Activated gamma-delta T cell treated with anti-CD3 and anti-CD28 coated beads, Interleukin-2, amount 50 U/mL, for 16 hours (primary cell): ENCODE data around the gene PAX5.

ENCODE experiments used
- DNase-seq: peaks from one replicate; pipeline ENCODE4 v3.0.0-alpha.2; 2020; ENCODE audit warnings: low read depth

Gene PAX5

DNA sequence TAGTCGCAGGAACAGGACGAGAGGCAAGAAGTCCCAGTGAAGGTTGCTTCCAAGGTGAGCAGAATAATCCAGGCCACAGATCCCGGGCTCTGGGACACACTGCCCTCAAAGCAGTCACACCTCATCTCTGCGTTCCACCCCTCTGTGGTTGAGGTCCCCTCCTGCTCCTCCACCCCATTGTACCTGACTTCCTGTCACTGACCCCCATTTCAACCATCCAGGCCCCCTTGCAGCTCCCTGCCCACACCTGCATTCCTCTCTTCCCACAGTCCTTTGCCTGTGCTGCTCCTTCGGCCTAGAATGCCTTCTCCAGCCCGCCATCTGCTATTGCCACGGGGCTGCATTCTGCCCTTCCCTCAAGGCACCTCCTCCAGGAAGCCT lies 73.5 kb downstream of the PAX5 start:
- DNase-seq = no peak

DNA sequence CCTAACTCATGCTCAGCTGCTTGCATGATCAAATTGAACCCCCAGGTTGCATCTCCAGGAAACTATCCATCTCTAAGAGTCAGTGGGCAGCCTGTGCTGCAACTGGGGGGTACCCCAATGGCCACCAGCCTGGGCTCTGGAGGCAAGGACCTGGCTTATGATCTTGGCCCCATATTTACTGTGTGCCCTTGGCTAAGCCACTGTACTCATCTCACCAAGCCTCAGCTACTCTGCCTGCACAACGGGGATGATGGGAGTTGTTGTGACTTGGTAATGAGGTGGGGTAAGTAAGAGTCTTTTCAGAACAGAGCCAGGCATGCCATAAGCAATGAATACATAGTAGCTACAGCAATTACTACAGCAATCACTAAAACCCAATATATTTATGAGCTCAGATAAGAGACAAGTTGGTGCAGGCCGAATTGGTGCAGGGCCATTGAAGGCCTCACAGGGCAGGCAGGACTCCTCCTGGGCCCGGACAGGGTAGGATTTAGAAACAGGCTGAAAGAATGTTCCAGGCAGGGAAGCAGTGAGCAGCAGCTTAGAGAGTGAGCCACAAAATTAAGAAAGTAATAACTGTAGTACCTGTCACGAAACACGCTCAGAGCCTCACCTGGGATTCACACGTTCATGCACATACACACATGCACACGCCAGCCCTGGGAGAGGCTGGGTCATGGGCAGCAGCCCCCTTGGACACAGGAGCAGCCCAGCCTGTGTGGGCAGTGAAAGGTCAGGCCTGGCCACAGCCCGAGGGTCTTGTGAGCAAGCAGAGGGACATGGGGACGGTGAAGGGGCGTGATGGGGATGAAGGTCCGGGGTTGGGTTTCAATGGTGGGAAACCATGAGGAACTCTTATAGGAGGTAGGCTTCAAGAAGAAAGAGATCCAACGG lies 74.1 kb downstream of the PAX5 start:
- DNase-seq = no peak

DNA sequence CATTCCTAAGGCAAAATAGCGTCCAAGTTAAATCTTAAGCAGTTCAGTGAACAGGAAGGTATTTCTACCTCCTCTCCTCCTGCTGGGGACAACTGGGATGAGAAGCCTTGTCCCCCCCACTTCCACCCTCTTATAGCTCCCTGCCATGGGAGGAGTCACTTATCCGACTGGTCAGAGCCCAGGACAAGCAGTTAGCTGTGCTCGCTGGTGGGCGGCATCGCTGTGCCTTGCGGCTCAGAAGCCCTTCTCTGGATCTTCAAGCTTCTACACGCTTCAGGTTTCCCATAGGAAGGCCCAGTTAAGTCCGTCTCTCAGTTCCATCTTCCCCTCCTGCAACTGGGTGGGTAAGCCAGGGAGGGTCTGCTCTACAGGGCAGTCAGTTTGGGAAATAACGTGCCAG lies 77.2 kb downstream of the PAX5 start:
- DNase-seq = no peak

DNA sequence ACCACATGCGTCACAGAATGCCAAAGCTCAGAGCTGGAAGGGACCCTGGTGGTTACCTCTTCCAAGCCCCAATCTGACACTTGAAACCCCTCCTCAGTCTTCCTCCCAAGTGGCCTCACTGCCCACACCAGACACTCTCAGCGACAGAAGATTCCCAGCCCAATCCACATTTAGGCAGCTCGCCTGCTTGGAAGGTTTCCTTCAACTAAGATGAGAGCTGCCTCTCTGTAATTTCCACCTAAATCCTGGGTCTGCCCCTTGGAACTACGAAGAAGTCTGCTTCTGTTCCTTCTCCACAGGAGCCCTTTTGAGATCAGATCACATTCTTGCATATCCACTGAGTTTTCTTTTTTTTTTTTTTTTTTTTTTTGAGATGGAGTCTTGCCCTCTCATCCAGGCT lies 83.7 kb downstream of the PAX5 start:
- no peak for DNase-seq

DNA sequence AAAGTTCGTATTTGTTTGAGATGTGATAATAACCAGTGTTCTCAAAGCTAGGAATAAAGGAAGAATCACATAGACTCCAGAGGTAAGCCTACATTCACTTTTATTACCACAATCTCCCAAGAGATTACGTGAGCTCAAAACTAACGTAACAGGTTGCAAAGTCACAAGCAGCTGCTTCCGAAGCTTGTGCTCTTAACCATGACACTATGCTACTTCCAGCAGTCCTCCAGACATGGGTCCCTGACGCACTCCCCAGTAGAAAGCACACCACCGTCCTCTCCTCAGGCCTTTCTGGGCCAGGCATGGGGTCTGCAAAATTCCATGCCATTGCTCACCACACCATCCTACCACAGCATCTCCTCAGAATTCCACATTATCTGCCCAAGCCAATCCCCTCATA lies 84.6 kb downstream of the PAX5 start:
- DNase-seq = no peak

DNA sequence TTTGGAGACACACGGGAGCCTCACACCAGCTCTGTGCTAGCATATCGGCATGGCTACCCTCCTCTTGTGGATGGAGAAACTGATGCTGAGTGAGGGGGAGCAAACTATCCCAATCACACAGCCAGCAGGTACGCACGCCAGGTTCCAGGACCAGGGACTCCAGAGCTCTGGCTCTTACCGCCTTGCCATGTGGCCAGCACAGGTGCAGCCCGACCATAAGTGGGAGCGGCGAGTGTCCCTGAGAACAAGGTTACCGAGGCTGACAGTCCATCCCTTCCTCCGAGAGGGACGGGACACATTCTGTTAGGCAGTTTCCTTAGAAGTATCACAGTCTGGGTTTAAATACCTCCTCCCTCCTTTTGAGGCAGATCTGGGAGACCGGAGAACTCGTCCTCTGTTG lies 86.0 kb downstream of the PAX5 start:
- no peak for DNase-seq

DNA sequence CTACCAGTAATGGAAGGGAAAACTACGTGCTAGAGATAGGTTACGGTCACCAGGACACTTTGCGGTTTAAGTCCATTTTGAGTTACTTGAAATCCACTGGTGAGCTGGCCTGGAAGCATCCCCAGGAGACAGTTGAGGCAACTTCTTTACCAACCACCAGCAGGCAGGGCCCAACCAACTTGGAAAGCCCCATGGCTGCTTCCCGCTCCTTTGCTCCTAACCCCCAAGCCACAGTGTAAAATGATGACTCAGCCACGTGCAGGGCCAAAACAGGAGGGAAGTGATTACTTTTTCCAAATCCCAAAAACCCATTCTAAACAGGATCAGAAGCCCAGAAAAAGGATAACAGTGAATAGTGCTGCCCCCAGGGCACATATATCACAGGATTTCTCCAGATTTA lies 87.4 kb downstream of the PAX5 start:
- DNase-seq = no peak

DNA sequence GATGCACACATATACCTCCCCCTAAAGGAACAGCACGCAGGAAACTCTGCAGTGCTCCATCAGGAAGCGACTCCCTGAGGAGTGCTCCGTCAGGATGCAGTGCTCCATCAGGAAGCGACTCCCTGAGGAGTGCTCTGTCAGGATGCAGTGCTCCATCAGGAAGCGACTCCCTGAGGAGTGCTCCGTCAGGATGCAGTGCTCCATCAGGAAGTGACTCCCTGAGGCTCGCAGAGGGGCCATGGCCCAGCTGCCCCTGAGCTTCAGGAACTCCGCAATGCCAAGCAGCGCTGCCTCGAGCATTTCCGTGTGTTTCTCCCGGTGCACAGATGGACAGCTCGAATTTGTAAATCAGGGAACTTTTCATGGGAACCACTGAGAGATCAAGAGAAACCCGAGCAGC lies 88.1 kb downstream of the PAX5 start:
- no peak for DNase-seq

DNA sequence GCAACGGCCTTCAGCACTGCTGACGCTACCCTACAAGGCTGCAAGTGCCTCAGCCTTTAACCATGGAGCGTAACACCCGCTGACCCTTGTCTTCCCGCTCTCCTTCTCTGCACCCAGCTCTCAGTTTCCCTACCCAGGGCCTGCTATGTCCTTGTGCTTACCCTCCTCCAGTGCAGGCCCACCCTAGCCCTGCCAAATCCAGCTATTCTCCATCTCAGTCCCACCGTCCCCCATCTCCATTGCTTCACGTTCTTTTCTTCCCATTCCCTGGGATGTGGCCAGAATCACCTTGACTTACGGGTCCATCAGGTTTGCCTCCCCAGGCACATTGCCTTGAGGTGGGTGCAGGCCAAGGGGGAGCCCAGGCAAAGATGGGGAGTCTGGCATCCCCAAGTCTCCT lies 91.2 kb downstream of the PAX5 start:
- DNase-seq = no peak

DNA sequence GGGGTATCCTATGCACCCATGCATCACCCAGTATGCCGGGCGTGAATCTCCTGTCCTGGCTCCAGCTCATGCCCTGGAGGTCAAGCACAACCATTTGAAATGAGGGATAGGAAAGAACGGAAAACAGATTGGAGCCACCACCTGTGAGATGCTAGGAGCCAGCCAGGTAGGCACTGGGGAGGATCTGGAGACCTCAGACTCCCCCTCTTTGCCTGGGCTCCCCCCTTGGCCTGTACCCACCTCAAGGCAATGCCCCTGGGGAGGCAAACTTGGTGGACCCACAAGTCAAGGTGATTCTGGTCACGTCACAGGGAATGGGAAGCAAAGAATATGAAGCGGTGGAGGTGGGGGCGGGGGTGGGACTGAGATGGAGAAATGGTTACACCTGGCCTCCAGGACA lies 92.6 kb downstream of the PAX5 start:
- no peak for DNase-seq

DNA sequence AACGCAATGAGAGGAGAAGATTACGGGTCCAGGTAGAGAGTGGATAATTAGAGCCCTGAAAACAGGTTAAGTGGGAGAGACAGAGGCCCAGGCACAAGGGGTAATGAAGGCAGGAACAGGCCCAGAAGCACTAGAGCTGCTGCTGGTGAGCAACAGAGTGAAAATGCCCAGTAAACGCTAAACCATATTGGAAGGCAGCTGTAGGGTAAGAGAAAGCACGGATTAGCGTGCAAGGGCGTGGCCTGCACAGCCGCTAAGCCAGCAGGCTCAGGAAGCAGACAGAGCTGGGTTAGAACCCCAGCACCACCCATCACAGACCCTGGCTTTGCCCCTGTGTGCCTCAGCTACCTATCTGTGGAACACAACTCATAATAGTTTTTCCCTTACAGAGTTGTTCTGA lies 93.2 kb downstream of the PAX5 start:
- no peak for DNase-seq

DNA sequence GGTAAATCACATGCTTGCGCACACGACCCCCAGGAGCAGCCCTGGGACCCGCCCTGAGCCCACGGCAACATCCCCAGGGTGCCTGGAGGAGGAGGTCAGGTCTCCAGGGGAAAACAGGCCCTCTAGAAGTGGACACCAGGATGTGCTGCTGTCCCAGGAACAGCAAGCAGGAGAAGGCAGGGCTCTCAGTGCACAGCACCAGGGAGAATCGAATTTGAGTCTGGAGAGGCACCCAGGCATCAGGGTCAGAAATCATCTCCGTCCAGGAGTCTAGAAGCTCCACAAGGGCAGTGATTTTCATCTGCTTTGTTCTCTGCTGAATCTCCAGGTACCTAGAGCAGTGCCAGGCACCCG lies 93.6 kb downstream of the PAX5 start:
- DNase-seq = no peak

DNA sequence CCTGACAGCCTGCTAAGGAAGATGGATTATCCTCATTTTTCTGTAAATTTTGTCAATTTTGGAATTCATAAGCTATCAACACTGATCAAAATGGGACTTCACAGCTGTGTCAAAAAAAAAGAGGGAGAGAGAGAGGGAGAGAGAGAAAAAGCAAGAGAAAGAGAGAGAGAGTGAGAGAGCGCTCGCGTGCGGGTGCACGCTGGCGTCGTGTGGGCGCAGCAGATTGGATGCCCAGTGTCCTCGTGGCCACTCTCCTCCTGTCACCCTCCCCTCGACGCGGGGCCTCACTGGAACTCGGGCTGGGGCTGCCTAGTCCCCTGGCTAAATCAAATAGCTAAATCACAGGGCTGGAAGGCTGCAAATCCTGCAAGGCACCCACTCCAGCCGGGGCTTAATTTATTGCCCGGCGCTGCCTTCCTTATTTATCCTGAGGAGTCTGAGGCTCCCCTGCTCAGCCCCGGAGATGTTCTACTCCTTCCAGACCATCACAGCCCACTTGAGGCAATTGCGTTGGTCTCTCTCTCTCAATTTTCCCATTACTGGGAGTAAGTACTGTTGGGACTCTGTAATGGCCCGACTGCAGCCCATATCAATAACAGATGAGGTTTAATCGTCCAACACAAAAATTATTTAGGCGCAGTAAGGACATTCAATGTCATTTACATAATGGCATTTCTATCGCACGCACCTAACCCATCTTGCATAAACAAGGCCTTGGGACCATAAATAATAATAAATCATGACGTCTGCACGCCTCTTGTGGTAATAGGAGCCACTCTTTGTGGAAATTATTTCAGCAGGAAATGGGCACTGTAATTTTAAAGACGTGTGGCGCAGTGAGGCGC lies 94.2 kb downstream of the PAX5 start:
- DNase-seq = no peak

DNA sequence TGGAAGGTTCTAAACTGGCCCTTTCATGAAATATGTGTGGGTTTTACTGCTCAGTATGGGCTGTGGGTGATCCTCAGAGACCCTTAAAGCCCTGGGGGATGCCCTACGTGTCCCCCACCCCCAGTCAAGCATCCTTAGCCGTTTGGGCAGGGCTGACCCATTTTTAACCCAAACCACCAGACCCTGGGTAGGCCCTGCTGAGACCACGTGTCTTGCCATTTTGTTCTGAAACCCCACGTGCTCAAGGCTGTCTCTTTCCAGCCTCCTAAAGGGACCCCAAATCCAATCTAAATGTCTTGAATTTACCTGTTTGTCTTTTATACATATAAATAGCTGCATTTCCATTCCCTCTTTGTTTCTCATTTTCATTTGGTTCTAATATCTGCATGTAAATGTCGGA lies 94.9 kb downstream of the PAX5 start:
- DNase-seq = no peak

DNA sequence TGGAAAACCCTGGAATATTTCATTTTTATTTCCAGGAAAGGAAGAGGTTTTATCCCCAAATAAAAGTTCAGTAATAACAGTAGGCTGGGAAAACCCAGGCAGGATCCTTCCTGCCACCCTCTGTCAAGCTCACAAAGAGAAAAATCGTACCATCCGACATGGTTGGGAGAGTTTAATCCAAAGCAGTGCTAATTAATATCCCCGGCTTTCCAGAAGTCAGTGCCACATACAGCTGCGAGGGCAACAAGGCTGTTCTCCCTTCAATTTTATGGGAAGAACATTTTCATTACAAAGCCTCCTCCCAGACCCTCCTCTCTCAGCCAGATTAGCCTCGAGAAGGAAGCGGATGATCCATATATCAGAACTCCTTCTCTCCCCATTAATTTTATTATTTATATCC lies 95.5 kb downstream of the PAX5 start:
- DNase-seq = no peak

DNA sequence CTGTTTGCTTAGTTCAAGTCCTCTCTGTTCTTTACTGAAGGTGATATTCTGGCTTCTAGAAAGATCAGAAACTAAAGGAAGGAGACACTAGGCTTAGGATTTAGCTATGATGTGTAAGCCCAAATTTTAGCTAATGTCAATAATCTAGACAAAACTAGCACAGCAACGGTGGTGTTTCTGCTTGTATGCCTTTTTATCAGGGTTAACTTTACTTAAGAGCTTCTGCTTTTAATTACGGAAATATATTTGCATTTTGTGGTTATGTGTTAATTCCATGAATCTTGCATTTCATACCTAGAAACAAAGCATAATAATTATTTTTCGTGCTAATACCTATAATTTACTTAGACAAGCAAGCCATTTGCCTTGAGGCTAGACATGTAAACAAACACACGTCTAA lies 96.1 kb downstream of the PAX5 start:
- DNase-seq = no peak

DNA sequence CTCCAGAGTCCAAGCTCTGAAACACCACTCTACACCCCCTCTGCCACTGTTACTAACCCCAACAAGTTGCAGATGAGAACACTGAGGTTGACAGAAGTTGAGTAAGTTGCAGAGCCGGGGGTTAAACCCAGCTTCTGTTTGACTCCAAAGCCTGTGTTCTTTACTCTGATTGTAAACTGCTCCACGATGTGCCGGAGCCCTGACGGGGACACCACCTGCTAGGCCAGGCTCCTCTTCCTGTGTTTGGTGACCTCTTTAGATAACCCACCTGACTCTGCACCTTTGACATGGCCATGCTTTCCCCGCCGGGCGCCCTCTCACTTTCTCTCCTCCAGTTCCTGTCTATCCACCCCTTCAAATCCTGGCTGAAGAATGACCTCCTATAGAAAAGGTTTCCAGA lies 96.7 kb downstream of the PAX5 start:
- no peak for DNase-seq

DNA sequence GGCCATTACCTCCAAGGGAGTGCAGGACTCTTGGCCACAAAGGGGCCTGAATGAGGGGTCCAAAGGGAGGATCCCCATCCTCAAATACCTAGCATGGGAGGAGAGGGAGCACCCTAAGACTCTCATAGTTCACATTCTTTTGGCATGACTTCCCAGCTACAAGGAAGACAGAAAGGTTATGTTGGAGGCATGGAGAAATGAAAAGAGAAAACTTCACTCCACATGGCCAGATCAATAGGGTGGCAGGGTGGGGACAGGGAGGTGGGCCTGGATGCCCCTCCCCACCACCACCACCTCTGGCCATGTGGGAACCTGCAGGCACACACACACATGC lies 97.6 kb downstream of the PAX5 start:
- DNase-seq = no peak

DNA sequence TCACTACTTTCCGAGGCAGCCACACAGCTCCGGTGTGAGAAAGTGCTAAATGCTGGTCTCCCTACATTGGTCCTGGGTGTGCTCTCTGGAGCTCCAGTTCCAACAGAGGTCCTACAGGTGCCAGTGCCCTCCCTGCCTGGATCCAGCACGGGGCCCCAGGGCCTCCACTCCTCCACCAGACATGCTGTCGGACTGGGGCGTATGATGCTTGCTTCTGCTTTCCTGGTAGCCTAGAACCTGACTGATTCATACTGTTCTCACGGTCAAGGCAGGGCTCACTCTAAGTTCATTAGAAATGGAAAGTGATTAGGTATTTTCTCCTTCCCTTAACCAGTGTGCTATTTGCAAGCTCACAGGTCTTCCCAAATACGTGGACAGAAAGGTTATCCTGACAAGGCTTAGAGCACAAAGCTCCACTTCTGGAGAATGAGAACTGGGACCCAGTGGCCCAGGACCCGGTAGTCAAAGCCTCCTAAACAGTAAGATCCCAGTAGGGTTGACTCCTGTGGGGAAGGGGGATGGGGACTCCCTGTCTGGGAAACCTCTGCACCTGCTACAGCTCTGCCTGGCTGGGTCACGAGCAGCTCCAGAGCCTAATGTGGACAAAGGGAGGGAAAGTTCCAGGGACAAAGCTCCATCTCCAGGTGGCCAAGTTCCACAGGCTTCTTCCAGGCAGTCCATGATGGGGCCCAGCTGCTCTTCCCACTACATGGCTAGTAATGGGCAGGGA lies 98.1 kb downstream of the PAX5 start:
- no peak for DNase-seq

DNA sequence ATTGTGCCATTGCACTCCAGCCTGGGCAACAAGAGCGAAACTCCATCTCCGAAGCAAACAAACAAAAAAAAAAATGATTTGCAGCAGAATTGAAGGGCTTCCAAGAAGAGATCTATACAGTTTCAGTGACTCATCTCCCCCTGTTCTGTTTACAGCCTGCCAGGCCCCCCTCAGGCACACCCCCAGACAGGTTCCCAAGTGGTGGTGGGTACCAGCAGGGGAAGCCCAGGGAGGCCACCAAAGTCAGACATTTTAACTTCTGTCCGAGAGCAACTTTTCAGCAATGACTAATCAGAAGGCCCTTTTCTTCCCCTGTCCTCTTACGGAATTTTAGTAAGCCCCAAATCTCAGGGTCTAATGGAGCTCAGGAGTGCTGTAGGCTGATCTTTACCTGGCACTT lies 98.7 kb downstream of the PAX5 start:
- DNase-seq = no peak

DNA sequence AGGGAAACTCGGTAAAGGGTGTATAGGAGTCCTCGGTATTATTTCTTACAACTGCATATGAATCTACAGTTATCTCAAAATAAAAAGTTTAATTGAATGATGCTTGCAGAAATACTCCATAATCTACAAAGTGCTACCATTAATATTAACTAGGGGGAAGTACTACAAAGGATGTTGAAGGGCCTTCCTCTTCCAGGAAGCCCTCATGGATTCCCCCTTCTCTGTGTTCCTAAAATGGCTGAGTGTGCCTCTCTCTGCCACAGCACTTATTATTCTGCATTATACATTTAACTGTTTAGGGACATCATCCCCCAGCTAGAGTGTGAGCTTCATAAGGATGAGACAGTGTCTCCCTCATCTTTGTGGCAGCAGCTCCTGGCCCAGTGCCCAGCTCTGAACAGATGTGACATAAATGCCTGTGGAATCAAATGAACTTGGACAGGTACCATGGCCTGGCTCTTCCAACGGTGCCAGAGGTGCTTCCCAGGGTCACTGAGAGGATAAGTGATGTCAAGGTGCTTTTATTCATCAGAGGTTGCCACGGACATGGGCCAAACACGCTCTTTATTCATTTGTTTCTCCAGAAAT lies 99.5 kb downstream of the PAX5 start:
- no peak for DNase-seq

DNA sequence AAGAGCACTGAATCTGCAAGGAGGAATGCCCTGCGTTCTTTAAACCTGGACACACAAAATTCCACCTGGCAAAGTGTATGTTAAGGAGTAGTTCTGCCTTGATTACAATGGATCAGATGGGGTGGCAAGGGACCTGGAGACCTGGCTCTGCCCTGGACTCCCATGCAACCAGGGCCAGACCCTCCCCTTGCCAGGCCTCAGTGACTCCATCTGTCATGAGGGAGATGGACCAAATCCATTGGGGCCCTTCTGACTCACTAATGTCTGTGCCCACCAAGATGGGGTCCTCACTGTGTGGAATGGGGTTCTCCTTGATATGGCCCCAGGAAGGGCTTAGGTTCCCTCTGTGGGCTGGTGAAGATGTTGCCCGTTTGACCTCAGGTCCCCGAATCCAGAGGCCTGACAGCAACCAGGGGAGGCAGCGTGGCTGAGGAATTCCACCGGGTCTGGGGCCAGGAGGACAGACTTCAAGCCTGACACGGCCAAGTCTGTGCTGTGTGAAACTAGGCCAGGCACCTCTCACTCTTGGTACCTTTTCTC lies 100.3 kb downstream of the PAX5 start:
- no peak for DNase-seq
